ENCODE results near the gene TM4SF18. TPM values are rescaled to one million over a fixed set of nuclear protein-coding genes. Genes with fewer than 3 reads are reported as not detected.
"Not testable (repeated sequence)": the region's sequence is repeated elsewhere in the genome, so short reads cannot be mapped to it uniquely, and the experiment has no call there.

The TM4SF18 gene
- total RNA-seq, 1 donor from 2014 or later = not detected

GRCh38 chr3:149368674-149369497 lies 35.5 kb upstream of the TM4SF18 start:
- intact Hi-C loops (cut with micrococcal nuclease) = no loop called here

GRCh38 chr3:149368201-149368673 lies 34.8 kb upstream of the TM4SF18 start:
- intact Hi-C loops (cut with micrococcal nuclease) = no loop called here

GRCh38 chr3:149366941-149367840 lies 33.8 kb upstream of the TM4SF18 start:
- intact Hi-C loops (cut with micrococcal nuclease) = no loop called here

GRCh38 chr3:149366031-149366430 lies 32.6 kb upstream of the TM4SF18 start:
- intact Hi-C loops (cut with micrococcal nuclease) = no loop called here

GRCh38 chr3:149364624-149365023 lies 31.2 kb upstream of the TM4SF18 start:
- intact Hi-C loops (cut with micrococcal nuclease) = no loop called here

- intact Hi-C loops (cut with micrococcal nuclease) = no loop called here
These were observed 29.6 kb upstream of the TM4SF18 start for GRCh38 chr3:149363053-149363452.

- intact Hi-C loops (cut with micrococcal nuclease) = no loop called here
These were observed 28.9 kb upstream of the TM4SF18 start for GRCh38 chr3:149362366-149362765.

- intact Hi-C loops (cut with micrococcal nuclease) = no loop called here
These were observed 23.2 kb upstream of the TM4SF18 start for GRCh38 chr3:149356630-149357029.

- intact Hi-C loops (cut with micrococcal nuclease) = no loop called here
These were observed 22.7 kb upstream of the TM4SF18 start for GRCh38 chr3:149356044-149356592.

- intact Hi-C loops (cut with micrococcal nuclease) = loop anchor here (5.0 kb wide), 1 partner anchor 129 kb away; no protein-coding TSS in a partner anchor
These were observed 20.2 kb upstream of the TM4SF18 start for GRCh38 chr3:149353581-149354184.

GRCh38 chr3:149352556-149352955 lies 19.1 kb upstream of the TM4SF18 start:
- intact Hi-C loops (cut with micrococcal nuclease) = loop anchor here (5.0 kb wide), 1 partner anchor 130 kb away; no protein-coding TSS in a partner anchor

- intact Hi-C loops (cut with micrococcal nuclease) = no loop called here
These were observed 10.5 kb upstream of the TM4SF18 start for GRCh38 chr3:149343951-149344350.

GRCh38 chr3:149342413-149343380 lies 9.3 kb upstream of the TM4SF18 start:
- intact Hi-C loops (cut with micrococcal nuclease) = no loop called here

- intact Hi-C loops (cut with micrococcal nuclease) = no loop called here
These were observed 7.0 kb upstream of the TM4SF18 start for GRCh38 chr3:149340310-149340933.

GRCh38 chr3:149339931-149340309 lies 6.5 kb upstream of the TM4SF18 start:
- intact Hi-C loops (cut with micrococcal nuclease) = no loop called here

GRCh38 chr3:149337486-149337885 lies 4.0 kb upstream of the TM4SF18 start:
- intact Hi-C loops (cut with micrococcal nuclease) = not testable (repeated sequence)

- intact Hi-C loops (cut with micrococcal nuclease) = no loop called here
These were observed 3.5 kb upstream of the TM4SF18 start for GRCh38 chr3:149336925-149337324.

GRCh38 chr3:149332771-149333170 lies 665 bp downstream of the TM4SF18 start:
- intact Hi-C loops (cut with micrococcal nuclease) = no loop called here

- intact Hi-C loops (cut with micrococcal nuclease) = no loop called here
These were observed 1.1 kb downstream of the TM4SF18 start for GRCh38 chr3:149332227-149332765.

All from T-helper 2 cell treated with Interferon-gamma antibody and Interleukin-4, amounts not matched to agents 100 ng/mL and 5 ng/mL, for 36 hours (primary cell).